ENCODE results near the gene EIF4B. TPM values are rescaled to one million over a fixed set of nuclear protein-coding genes. Genes with fewer than 3 reads are reported as not detected.

EIF4B gene
- total RNA-seq, 1 experiment from 2014 or later = 713 TPM

DNA sequence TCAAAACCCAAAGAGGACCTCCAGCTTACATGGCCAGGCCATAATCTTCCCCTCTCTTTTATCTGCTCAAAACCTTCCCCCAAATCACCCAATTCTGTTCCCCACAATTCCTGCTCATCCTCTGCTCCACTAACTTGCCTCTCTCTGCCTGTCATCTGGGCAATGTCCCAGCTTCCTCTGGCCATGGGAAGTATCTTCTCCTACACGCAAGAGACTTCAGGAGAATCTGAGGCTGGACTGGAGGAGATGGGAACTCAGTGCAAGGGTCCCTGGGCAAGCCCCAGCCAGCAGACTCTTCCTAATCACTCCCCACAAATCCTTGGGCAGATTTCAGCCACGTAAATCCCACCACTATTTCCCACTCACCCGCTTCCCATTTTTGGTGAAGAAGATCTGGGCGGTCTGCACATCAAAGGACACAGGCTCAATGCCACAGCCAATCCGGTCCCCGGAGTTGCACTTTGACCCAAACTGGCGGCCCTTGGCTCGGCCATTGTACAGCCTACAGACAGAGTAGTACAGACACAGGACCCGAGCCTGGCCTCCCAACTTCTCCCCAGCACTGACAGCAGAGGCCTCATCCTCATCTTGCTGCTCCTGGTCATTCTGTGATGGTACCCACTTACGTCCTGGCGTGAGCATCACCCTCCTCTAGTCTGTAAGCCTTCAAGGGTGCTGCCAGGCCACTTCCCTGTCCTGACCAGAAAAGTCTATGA, 68.2 kb downstream of the EIF4B start:
- no peaks in the 10 kb centered on the region for H4K20me1 ChIP-seq (ENCODE audit: control insufficient read depth, insufficient read depth, insufficient read length)
- no peak for DNase-seq
- no peak overlapping the region for H2BK12ac ChIP-seq (ENCODE audit: insufficient read length, low read depth, low read length)
- Mint-ChIP-seq H3K4me3 (no peak overlapping the region; a peak in 1 of 5 replicates), H3K9me3 (no peaks in the 10 kb centered on the region), H3K36me3 (ENCODE audit: insufficient read depth in 1 of 3, low read depth in 3 of 3) (peaks cover 12 to 40% (median 29%) of the 10 kb centered on the region in 3 experiments), H3K4me1 (peaks cover 31 to 37% of the 10 kb centered on the region in 2 experiments), H3K27ac (no peak overlapping the region), H3K27me3 (ENCODE audit: low read depth) (no peaks in the 10 kb centered on the region)
- H3K4me2 ChIP-seq (ENCODE audit: insufficient read depth, insufficient read length, low read length) = no peak overlapping the region
- no CpG with 5 or more reads among the region's 11 CpGs for WGBS (ENCODE audit: extremely low coverage, insufficient read length, low lambda C conversion rate)
- H3K9me3 ChIP-seq (ENCODE audit: control insufficient read depth, low read depth, low read length) = no peaks in the 10 kb centered on the region
- no peak overlapping the region for H4K91ac ChIP-seq (ENCODE audit: insufficient read length, low read depth, low read length)
- no peak overlapping the region for H2AK5ac ChIP-seq (ENCODE audit: insufficient read length, low read length)
- H3K4me1 ChIP-seq (ENCODE audit: insufficient read depth, low read length) = peaks cover 3% of the 10 kb centered on the region; the same call in 1 of the 2 replicates
- H2BK120ac ChIP-seq (ENCODE audit: low read depth, low read length, poor library complexity, severe bottlenecking) = no peak overlapping the region
- no peak overlapping the region for H3K9ac ChIP-seq (ENCODE audit: extremely low read depth, insufficient read length, low read length)
- no peak overlapping the region for H2AFZ ChIP-seq (ENCODE audit: low read length)
- no peak overlapping the region for H2BK5ac ChIP-seq (ENCODE audit: insufficient read length, low read length)
- H4K8ac ChIP-seq (replicated peaks; ENCODE audit: insufficient read length, low read depth, low read length) = no peak overlapping the region
- no peaks in the 10 kb centered on the region for H3K27me3 ChIP-seq (ENCODE audit: insufficient read depth, low read length)
- no peaks in the 10 kb centered on the region for H3K79me1 ChIP-seq (ENCODE audit: insufficient read depth, low read depth, low read length, poor library complexity, severe bottlenecking)
- H3K23ac ChIP-seq (ENCODE audit: insufficient read length, low read depth, low read length) = no peak overlapping the region
- H3K4ac ChIP-seq (ENCODE audit: low read depth, low read length) = no peak overlapping the region
- H3K27ac ChIP-seq (ENCODE audit: insufficient read length, low read depth, low read length) = no peak overlapping the region
- no peaks in the 10 kb centered on the region for H3K79me2 ChIP-seq (ENCODE audit: insufficient read depth, low read length)
- TF ChIP-seq, protein P1, sequence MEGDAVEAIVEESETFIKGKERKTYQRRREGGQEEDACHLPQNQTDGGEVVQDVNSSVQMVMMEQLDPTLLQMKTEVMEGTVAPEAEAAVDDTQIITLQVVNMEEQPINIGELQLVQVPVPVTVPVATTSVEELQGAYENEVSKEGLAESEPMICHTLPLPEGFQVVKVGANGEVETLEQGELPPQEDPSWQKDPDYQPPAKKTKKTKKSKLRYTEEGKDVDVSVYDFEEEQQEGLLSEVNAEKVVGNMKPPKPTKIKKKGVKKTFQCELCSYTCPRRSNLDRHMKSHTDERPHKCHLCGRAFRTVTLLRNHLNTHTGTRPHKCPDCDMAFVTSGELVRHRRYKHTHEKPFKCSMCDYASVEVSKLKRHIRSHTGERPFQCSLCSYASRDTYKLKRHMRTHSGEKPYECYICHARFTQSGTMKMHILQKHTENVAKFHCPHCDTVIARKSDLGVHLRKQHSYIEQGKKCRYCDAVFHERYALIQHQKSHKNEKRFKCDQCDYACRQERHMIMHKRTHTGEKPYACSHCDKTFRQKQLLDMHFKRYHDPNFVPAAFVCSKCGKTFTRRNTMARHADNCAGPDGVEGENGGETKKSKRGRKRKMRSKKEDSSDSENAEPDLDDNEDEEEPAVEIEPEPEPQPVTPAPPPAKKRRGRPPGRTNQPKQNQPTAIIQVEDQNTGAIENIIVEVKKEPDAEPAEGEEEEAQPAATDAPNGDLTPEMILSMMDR (conservative IDR thresholded peaks at IDR 0.05) = no peak
- no peak overlapping the region for H3T11ph ChIP-seq (ENCODE audit: low read length)
- H3K18ac ChIP-seq (ENCODE audit: insufficient read length, low read depth, low read length) = no peak overlapping the region
- H3K56ac ChIP-seq (ENCODE audit: insufficient read length, low read depth, low read length) = no peak overlapping the region
- no peak overlapping the region for H2BK20ac ChIP-seq (ENCODE audit: low read depth, low read length, poor library complexity, severe bottlenecking)
- no peaks in the 10 kb centered on the region for H3K23me2 ChIP-seq (ENCODE audit: insufficient read length, low read depth, low read length, poor library complexity, severe bottlenecking)
- H3K14ac ChIP-seq (ENCODE audit: insufficient read depth, low read length) = no peak overlapping the region
- no peak overlapping the region for H4K5ac ChIP-seq (ENCODE audit: insufficient read length, low read depth, low read length)
- H2BK15ac ChIP-seq (ENCODE audit: low read depth, low read length) = no peak overlapping the region
